Stimulated activated CD4-positive, alpha-beta T cell treated with anti-CD3 and anti-CD28 coated beads, Interleukin-15, amount 100 ng/mL, for 24 hours (primary cell): ENCODE measurements around the gene P4HA2.

Experiments
- DNase-seq: peaks from one replicate; pipeline ENCODE4 v3.0.0-alpha.2; 2020

Gene P4HA2

DNA sequence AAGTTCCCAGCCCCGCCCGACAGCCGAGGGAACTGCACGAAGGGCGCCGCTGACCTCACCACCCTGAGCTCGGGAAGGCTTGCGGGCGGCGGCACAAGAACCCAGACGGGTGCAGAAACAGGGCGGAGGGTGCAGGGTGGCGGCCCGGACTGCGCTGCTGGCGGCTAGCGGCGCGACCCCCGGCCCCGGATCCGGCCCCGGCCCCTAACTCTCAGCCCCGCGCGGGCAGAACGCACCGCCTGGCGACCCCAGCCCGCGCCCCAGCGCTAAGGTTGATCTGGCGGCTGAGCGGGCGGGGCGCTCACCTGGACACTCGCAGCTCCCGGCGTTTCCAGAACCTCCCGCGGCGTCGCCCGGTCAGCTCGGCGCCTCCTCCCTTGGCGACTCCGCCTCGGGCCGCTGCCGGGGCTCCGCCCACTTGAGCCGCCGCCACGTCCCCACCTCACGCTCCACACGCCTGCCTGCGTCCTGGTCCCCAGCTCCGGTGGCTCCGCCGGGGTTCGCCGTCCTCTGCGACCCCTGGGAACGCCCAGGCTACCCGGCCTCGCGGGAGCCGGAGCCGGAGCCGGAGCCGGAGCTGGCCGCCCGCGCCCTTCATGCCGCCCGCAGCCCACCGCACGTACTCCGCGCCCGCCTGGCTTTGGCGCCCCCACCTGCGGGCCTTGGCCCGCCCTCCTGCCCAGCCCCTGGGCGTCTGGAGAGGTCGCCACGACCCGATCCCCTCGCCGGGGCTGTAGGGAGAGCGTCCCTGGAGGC lies at the start of gene P4HA2:
Gene P4HA2 (minus strand): TSS at position 369 of the 756 bp plus-strand sequence. CDS start 9,227 bp downstream, outside the sequence.
- DNase-seq: peak; percentile 75

DNA sequence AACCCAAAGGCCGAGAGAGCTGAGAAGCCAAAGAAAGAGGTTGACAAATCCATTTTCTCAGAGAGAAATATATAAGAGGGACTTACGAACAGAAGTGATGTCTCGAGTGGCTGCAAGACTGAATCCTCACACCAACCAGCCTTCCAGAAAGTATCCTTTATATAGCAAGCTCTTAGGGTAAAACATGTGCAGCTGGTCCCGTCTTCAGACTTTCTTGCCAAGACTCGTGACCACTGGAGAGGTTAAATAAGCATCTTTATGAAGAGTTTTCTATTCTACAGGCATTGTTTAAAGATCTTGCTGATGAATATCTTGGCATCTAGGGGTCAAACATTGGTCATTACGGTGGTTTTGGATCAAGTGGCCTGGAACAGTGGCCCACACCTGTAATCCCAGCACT lies 49.6 kb upstream of the P4HA2 start:
- DNase-seq: no peak

DNA sequence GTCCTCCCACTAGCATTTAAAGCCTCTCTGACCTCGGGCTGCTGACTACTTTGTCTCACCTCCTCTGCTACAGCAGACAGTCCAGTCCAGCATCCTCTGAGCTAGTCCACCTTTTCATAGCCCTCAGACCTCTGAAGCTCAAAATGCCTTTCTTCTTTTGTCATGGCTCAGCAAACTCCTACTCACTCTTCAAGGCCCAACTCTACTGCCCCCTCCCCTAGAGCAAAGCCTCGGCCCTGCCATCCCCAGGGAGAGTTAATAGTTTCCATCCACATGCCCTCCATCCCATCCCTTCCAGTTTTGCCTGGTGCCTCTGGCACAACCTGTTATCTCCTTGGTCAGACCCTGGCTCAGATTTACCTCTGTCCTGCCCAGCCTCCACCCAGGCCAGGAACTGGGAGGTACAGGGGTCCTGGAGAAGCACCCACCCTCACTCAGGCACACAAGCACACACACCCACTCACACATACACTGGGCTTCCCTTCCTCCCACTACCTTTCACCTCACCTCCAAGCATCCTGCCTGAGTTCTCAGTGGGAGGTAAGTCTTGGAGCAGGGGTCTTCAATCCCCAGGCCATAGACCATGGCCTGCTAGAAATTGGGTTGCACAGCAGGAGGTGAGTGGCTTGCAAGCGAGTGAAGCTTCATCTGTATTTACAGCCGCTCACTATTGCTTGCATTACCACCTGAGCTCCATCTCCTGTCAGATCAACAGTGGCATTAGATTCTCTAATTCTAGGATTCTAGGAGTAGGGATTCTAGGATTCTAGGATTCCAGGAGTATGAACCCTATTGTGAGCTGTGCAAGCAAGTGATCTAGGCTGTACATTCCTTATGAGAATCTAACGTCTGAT lies 47.9 kb upstream of the P4HA2 start:
- DNase-seq: no peak

DNA sequence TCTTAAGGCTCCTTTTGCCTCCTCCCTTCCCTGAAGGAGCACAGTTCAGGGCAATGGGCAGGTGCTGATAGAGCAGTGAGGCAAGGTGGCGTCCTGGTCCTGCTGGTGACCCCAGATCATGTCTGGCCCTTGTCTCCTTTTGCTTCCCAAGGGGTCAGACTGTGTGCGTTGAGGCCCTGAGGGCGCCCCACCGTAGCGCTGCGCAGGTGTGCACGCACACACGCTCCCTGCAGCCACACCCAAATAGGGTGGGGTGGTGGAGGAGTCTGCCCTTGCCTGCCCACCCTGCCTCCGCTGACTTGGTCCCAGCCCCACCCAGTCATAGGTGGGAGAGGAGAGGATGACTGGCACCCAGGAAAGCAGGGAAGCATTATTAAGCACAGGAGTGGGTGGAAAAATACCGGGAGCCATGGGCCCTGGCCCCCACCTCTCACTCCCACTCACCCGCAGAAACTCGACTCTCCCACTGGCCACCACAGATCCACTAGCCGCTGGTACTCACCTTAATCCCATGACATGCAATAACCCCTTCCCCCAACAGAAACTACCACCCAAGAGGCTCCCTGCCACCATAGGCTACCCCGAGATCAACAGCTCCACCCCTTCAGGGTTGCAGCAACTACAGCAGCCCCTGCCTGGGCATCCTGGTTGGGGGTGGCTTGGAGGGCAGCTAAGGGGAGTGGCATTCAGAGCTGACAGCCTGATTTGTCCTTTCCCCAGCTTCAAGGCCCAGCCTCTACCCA lies 46.6 kb upstream of the P4HA2 start:
- DNase-seq: no peak

DNA sequence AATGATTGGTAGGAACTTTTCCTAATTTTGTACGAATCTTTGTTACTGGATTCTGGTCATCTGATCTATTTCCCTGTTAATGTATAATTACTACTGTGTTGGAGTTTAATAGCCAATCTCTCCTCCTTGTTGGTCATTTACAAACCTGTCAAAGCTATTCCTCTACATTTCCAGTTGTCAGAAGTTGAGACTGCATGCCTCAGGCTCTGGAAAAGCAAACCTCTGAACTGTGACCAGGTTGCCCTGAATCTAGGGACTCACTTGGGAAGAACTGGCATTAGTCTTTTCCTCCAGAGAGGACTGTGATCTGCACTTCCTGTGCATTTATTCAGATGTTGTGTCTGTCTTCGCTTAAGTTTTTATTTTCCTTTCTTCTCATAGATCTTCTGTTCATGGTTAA lies 46.0 kb upstream of the P4HA2 start:
- no peak for DNase-seq

DNA sequence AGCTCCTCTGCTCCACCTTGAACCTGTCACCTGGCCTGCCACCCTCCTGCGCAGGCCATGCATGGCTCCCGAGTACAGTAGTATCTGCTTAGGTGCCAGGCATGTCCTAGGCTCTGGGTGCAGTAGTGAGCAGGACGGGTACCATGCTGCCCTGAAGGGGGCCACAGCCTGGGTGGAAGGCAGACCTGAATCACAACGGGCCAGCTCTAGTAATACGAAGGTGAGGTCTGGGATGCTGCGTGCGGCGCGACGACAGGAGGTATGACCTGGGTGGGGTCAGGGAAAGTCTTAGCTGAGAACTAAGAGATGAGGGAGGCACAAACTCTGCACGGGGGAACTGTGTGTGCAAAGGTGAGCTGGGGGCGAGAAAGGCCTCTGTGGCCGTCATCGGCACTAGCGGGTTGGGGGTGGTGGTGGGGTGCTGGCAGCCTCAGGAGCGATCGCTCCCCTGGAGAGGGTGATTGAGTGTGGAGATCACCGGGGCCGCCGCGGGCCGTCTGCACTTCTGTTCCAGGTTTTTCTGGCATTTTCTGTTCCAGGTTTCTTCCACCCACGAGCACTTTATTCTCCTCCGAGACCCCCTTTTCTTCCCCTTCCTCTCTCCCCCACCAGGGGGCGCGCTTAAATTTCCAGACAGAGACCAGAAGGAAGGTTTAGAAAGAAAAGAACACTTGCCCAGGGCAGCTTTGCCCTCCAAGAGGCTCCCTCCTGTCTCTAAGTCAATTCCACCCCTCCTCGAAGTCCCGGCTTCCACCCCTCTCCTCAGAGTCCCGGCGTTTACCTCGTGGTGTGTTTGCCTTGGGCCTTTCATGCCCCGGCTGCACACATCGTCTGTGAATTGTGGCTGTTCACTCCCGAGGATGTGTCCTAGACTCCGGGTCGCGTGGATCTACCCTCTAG lies 44.9 kb upstream of the P4HA2 start:
- peak; percentile 81 for DNase-seq

DNA sequence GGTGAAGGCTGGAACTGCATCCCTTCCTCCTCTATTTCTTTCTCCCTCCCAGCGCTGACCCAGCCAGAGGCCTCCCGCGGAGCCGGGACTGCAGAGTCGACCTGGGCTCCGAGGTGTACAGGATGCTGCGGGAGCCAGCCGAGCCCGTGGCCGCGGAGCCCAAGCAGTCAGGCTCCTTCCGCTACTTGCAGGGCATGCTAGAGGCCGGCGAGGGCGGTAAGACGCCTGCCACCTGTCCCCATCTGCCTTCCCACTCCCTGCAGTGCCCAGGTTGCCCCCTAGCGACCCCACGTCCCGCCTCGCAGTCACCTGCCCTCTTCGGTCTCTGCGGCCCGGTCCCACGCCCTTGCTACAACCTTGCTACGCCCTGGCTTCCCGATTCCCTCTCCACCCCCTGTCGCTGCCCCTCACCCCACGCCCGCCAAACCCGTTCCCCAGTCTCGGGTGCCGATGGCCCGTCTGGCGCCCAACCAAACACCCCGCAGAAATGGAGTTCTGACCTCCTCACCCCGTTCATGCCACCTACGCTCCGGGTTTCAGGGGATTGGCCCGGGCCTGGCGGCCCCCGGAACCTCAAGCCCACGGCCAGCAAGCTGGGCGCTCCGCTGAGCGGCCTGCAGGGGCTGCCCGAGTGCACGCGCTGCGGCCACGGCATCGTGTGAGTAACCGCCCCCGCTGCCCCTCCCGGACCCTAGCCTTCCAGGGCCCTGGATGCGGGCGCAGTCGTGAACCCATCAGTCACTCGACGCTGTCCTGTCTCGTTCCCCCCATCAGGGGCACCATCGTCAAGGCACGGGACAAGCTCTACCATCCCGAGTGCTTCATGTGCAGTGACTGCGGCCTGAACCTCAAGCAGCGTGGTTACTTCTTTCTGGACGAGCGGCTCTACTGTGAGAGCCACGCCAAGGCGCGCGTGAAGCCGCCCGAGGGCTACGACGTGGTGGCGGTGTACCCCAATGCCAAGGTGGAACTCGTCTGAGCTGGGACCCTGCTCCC lies 43.9 kb upstream of the P4HA2 start:
- no peak for DNase-seq

DNA sequence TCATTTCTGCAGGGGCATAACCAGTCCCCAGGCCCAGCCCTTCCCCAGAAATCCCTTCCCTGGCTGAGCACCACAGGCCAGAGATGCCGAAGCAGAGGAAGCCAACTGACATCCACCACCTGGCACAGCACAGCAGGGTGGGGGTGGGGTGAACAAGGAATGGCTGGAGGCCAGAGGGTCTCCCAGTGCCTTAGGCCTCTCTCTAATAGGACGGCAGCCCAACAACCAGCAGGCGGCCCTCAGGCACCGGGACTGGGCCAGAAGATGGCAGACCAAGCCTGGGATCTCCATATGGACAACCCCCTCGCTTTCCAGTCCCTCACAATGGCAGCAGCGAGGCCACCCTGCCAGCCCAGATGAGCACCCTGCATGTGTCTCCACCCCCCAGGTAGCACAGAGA lies 43.1 kb upstream of the P4HA2 start:
- no peak for DNase-seq

DNA sequence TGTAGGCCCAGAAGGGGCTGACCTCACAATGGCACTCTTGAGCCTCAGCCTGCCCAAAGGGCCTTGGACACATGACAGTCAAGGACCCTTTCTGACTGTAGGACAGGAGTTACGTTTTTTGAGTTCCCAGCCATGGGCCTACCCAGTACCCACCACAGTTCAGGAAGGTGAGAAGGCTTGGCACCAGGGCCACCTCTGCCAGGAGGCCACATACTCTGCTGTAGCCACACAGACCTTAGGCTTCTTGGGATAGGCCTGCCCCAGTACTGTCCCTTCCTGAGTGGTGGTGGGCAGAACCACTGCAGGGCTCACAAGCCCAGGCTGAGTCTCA lies 42.6 kb upstream of the P4HA2 start:
- no peak for DNase-seq

DNA sequence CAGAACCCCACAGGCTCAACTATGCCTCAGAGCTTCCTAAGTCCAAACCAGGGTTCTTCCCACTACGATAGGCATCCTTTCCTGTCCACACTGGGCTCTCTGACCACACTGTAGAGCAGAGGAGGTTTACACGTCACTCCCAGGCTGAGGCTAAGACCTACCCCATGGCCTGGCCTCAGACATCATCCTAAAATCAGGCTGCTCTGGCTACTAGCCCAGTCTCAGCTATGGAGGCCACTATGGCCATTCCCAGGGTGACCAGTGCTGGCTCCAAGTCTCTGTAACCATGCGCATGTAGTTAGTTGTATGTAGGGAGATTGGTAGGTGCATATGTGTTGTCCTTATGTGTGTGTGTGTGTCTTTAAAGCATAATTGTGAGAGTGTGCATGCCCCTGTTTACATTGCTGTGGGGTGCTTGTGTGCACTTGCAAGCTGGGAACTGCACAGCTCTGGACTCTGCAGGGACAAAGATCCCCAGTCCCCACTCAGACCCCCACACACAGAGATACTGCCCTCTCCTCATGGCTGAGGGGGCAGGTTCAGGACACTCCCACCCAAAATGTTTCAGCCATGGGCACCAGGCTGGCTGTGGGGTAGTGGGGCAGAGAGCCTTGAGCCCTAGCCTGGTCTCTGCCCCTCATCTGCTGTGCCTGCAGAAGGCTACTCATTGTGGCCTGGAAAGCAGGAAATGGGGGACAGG lies 42.1 kb upstream of the P4HA2 start:
- DNase-seq: no peak

DNA sequence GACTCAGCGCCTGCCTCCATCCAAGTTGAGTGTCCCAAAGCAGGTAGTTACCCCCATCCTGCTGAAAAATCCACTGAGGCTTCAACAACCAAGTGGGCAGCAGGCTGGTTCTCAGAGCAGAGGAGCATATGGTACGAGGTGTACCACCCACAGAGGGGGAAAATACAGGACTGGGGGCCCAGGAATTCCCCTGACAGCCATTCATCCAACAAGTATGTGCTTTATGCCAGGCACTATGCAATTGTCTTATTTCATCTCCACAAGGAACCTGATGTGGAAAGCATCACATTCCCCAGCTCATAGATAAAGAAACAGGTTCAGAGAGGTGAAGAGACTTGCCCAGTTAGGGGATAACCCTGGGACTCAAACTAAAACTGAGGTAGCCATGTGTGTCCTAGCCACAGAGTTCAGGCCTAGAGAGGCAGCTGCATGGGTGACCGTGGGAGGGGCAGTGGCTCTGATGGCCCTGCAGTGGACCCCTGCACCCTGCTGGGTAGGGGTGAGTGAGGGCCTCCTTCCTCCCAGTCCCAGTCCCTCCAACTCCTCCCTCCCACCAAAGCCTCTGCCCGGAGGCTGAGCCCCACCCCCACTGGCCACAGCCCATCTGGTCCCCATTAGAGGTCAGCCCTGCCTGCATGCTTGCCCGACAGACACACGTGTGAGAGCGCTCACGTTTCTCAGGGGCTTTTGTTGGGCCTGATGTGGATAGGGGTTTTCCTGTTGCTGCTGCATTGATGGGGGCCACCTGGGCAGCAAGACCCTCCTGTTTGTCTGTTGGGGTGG lies 41.3 kb upstream of the P4HA2 start:
- DNase-seq: no peak

DNA sequence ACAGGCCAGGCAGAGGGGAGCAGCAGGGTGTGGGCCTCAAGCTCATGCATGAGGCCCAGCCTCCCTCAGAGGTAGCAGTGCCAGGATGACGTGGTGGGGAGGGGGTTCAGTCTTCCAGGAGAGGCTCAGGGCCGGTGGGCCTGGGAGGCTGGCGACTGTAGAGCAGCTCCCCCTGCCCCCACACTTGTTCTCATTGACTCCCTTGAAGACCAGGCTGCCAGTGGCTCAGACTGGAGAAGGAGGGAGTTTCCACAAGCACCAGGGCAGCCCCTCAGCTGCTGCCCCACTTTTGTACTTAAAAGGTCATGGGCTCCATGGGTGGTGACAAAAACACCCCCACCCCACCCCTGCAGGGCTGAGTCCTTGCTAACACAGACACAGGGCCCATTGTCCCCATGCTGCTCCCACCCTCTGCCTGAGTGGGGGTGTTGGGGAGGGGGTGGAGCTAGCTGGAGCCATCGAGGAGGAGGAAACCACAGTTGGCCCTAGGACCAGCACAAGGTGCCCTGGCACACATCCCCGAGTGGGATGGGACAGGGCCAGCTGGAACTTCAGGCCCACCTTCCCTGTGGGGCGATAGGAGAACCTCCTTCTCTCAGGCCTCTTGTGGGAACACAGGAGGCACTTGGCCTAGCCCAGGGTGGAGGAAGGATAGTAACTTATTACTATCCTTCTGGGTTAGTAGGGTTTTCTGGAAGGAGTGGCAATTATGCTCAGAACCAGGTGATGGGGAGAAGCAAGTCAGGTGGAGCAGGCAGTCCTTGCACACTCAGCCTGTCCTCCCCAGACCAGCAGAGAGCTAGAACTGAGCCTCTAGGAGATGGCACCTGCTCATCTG lies 40.5 kb upstream of the P4HA2 start:
- DNase-seq: no peak

DNA sequence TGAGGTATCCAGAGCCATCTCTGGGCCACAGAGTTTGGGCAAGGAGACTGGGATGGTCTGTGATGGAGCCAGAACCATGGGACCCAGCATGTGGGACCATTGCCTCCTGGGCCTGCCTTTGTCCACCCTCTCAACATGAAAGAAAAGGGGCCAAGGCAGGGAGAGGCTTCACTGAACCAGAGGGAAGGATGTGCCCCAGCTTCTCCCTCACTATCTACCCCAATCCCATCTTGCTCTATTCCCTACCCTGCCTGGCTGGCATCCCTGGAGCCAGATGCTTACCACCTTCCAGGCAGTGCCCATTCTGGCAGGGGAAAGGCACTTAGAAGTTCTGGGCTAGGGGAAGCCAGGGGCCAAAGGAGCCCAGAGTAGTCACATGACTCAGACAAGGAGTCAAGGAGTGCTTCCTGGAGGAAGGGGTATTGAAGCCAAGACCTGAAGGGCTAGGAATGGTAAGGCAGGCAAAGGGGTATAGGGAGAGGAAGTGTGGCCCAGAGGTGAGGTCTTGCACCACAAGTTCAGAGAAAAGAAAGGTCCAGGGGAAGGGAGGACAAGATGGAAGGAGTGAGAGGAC lies 39.6 kb upstream of the P4HA2 start:
- no peak for DNase-seq

DNA sequence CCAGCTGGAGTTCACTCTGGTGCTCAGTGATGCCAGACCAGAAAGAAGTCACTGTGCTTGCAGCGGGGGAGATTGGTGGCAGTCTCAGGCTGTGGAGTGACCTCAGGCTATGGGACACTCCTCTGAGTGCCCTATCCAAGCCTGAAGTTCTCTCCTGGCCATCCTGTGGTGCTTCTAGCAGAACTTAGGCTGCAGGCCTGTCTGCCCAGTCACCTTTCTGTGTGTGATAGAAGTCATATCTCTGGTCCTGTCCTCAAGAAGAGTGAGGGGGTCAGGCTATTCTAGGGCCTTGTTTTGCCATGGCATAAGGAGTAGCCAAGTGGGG lies 39.1 kb upstream of the P4HA2 start:
- no peak for DNase-seq

DNA sequence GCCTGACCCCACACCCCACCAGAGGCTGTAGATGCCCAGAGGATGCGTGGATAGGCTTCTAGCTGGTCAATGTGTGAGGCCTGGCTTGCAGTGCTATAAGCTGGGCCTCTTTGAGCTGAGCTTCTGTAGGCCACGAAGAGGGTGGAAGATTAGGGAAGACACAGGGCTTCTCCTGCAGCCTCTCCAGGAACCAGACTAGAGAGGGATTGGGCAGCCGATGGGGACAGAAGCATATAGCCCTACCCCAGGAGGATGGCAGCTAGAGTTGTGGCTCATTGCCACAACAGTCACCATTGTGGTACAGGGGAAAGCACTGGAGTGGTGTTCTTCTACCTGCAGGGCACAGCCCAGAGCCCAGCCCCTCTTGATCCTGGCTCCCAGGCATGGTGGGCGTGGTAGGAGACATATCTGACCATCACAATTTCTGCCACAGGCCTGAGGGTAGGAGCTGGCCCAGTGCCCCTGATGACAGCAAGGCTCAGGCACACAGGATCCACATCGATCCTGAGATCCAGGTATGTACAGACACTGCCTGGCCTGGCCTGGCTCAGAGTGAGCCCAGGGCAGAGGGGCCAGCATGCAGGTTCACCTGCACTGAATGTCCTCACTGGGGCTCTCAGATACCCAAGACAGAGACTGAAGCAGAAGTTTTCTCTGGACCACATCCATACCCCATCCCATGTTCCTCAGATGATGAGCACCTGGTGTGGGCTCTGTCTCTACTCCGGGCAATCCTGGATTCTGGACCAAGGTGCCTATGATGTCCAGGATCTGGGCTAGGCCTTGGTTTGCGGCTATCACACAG lies 38.6 kb upstream of the P4HA2 start:
- no peak for DNase-seq

DNA sequence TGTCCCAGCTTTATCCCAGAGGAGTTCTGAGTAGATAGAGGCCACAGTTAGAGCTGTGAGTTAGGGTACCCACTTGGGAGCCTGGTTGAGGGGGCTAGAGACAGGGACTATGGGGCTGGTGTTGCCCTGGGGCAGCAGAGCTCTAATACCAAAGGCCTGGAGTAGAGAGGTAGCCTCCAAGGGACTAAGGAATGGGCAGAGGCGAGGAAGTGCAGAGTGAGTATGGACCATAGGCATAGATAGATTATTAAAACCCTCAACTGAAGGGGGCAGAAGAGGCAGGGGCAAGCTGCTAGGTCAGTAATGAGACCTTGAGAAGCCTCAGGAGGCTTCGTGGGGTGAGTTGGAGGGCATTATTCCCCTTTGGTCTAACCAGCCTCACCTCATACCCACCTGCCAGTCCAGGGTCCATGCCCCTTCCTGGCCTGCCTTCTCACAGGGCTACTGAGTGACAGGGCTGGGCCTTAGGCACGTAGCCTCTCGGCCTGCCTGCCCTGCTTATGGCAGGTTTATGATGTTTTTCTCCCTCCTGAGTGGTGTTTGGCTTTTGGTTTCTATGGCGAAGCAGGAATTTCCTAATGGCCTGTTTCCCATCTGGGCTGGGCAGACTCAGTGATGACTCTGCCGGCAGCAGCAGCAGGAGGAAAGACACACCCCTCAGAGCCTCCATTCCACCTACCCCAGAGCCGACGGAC lies 37.8 kb upstream of the P4HA2 start:
- no peak for DNase-seq
